IMR-90 (cell line): Measurements from ENCODE around the gene GOLGA8R. TPM values are rescaled to one million over a fixed set of nuclear protein-coding genes. Genes with fewer than 3 reads are reported as not detected.
"Not testable (repeated sequence)": the region's sequence is repeated elsewhere in the genome, so short reads cannot be mapped to it uniquely, and the experiment has no call there.

Experiments
- ATAC-seq: fragments of 200-7000 bp; cut with Tn5 transposase; 2 replicates; pipeline ENCODE4 v1.9.1; 2020; ENCODE audit warnings: low read depth, mild to moderate bottlenecking, moderate library complexity
- BruUV-seq: library from RNA; stranded (reverse); fragments of 400-500 nt; replicated peaks from 2 replicates; lab custom pipeline; 2021; lab: Mats Ljungman, UMichigan
- CTCF ChIA-PET: fragments of 300-600 bp; formaldehyde crosslinking; extraction: SDS; loops from one replicate; lab custom pipeline; 2021; ENCODE audit warnings: antibody characterized with exemption; lab: Yijun Ruan, JAX
- POLR2A ChIA-PET: fragments of 300-600 bp; sonication (Branson Sonifier 250); formaldehyde crosslinking; loops from one replicate; lab custom pipeline; 2022; ENCODE audit warnings: antibody characterized with exemption; ENCODE audit not compliant: unreplicated experiment; lab: Charles Lee
- DNase-seq: peaks from one replicate; pipeline ENCODE4 v3.0.0; 2013
- H2AFZ ChIP-seq: replicated peaks from 2 replicates; pipeline ENCODE3; 2013; ENCODE audit warnings: low read length, mild to moderate bottlenecking; ENCODE audit not compliant: poor library complexity
- H2AK5ac ChIP-seq: 2 replicates; pipeline ENCODE4 v1.6.1; 2013; ENCODE audit warnings: low read depth, low read length, inconsistent platforms
- H2AK9ac ChIP-seq: replicated peaks from 2 replicates; pipeline ENCODE3; 2013; ENCODE audit warnings: mild to moderate bottlenecking, low read depth, low read length, moderate library complexity; ENCODE audit not compliant: poor library complexity
- H2BK120ac ChIP-seq: 2 replicates; pipeline ENCODE4 v1.6.1; 2013; ENCODE audit warnings: low read depth, low read length, inconsistent platforms
- H2BK15ac ChIP-seq: 3 replicates; pipeline ENCODE4 v1.6.1; 2013; ENCODE audit warnings: low read depth, low read length, inconsistent platforms
- H2BK20ac ChIP-seq: 2 replicates; pipeline ENCODE4 v1.6.1; 2013; ENCODE audit warnings: low read depth, mild to moderate bottlenecking, inconsistent platforms, low read length, moderate library complexity
- H2BK5ac ChIP-seq: 2 replicates; pipeline ENCODE4 v1.6.1; 2013; ENCODE audit warnings: mild to moderate bottlenecking, low read depth, low read length, inconsistent platforms; ENCODE audit not compliant: poor library complexity, severe bottlenecking
- H3K14ac ChIP-seq: replicated peaks from 2 replicates; pipeline ENCODE4 v1.6.1; 2013; ENCODE audit warnings: low read depth, low read length, inconsistent platforms
- H3K18ac ChIP-seq: 2 replicates; pipeline ENCODE4 v1.6.1; 2013; ENCODE audit warnings: low read depth, low read length, control low read depth
- H3K23ac ChIP-seq: 2 replicates; pipeline ENCODE4 v1.6.1; 2013; ENCODE audit warnings: low read depth, low read length, inconsistent platforms
- H3K27ac ChIP-seq: 2 replicates; pipeline ENCODE4 v1.5.1; 2013; ENCODE audit warnings: mild to moderate bottlenecking, control low read depth, low read length; ENCODE audit not compliant: insufficient read depth
- H3K27me3 ChIP-seq: 2 replicates; pipeline ENCODE4 v1.6.1; 2013; ENCODE audit warnings: low read length; ENCODE audit not compliant: control insufficient read depth, insufficient read depth
- H3K36me3 ChIP-seq: 2 replicates; pipeline ENCODE4 v1.6.1; 2013; ENCODE audit warnings: low read length, mixed read lengths; ENCODE audit not compliant: control insufficient read depth, insufficient read depth
- H3K4ac ChIP-seq: 2 replicates; pipeline ENCODE4 v1.6.1; 2013; ENCODE audit warnings: low read depth, low read length, inconsistent platforms
- H3K4me1 ChIP-seq: 2 replicates; pipeline ENCODE4 v1.6.1; 2013; ENCODE audit warnings: low read length, mixed read lengths; ENCODE audit not compliant: control insufficient read depth, insufficient read depth
- H3K4me2 ChIP-seq: 2 replicates; pipeline ENCODE4 v1.6.1; 2013; ENCODE audit warnings: low read depth, mild to moderate bottlenecking, control low read depth, low read length, moderate library complexity
- H3K4me3 ChIP-seq: 2 replicates; pipeline ENCODE4 v1.5.1; 2013; ENCODE audit warnings: low read depth, mild to moderate bottlenecking, control low read depth, low read length, moderate library complexity; ENCODE audit not compliant: insufficient read depth
- H3K56ac ChIP-seq: 2 replicates; pipeline ENCODE4 v1.6.1; 2013; ENCODE audit warnings: low read length, inconsistent platforms; ENCODE audit not compliant: insufficient read depth; ENCODE audit errors: extremely low read depth
- H3K79me1 ChIP-seq, 2 experiments: 2 replicates each; pipeline ENCODE4 v1.6.1; 2013; ENCODE audit warnings: low read length in 2 of 2, inconsistent platforms in 1 of 2, low read depth in 1 of 2
- H3K9ac ChIP-seq: 2 replicates; pipeline ENCODE4 v1.6.1; 2013; ENCODE audit warnings: low read depth, low read length, control low read depth
- H3K9me1 ChIP-seq: 2 replicates; pipeline ENCODE4 v1.6.1; 2013; ENCODE audit warnings: low read length, inconsistent platforms; ENCODE audit not compliant: insufficient read depth
- H3K9me3 ChIP-seq: 2 replicates; pipeline ENCODE4 v1.6.1; 2013; ENCODE audit warnings: low read length; ENCODE audit not compliant: control insufficient read depth, insufficient read depth
- H4K20me1 ChIP-seq: 2 replicates; pipeline ENCODE4 v1.6.1; 2013; ENCODE audit warnings: low read length, inconsistent platforms; ENCODE audit not compliant: insufficient read depth
- H4K5ac ChIP-seq: 2 replicates; pipeline ENCODE4 v1.6.1; 2013; ENCODE audit warnings: mild to moderate bottlenecking, low read depth, low read length, control low read depth
- H4K8ac ChIP-seq, 2 experiments: 2 replicates each; pipeline ENCODE4 v1.6.1; 2013; ENCODE audit warnings: low read depth in 2 of 2, low read length in 2 of 2, control low read depth in 1 of 2, inconsistent platforms in 1 of 2
- H4K91ac ChIP-seq: 2 replicates; pipeline ENCODE4 v1.6.1; 2013; ENCODE audit warnings: low read depth, low read length, inconsistent platforms; ENCODE audit not compliant: insufficient read depth
- WGBS, 2 experiments: methylation state at CpG; one replicate each; pipeline versions ENCODE4 v1.1.5 to v1.1.7; 2013; ENCODE audit warnings: missing lambda C conversion rate in 2 of 2; ENCODE audit not compliant: insufficient read length in 1 of 2; ENCODE audit errors: extremely low coverage in 2 of 2; 5-methylcytosine and 5-hydroxymethylcytosine counted together
- dilution Hi-C: fragments of 300-500 bp; cut with HindIII; formaldehyde crosslinking; loops from one replicate; pipeline ENCODE4 v1.14.3; 2018; ENCODE audit warnings: low sequenced_read_pairs; ENCODE audit not compliant: unreplicated experiment
- in situ Hi-C: fragments of 300-500 bp; cut with MboI; formaldehyde crosslinking; loops from 3 replicates; pipeline ENCODE4 v1.14.3; 2019; ENCODE audit warnings: low sequenced_read_pairs, inconsistent platforms, mixed read lengths
- intact Hi-C: fragments of 100-400 bp; cut with micrococcal nuclease; formaldehyde crosslinking; loops from 2 replicates; pipeline ENCODE4 v1.10.0; 2022
- microRNA-seq, 2 experiments: library from miRNA; stranded (forward) in 1 of 2; unstranded in 1 of 2; fragments of 10-50 nt in 1 of 2; fragments of <30 nt in 1 of 2; gene quantifications in 1 of 2; microRNA quantifications in 1 of 2; one replicate each; pipeline versions ENCODE3 to v1.1.0; 2013 to 2020; ENCODE audit not compliant: insufficient read depth in 1 of 2, insufficient read length in 1 of 2, unreplicated experiment in 1 of 2
- polyA plus RNA-seq, 3 experiments: library from polyadenylated mRNA; depleted of rRNA; stranded (reverse); fragments of >200 nt; gene quantifications; 2 replicates each; pipeline ENCODE4 v1.2.3, GENCODE V29; 2012; ENCODE audit warnings: low replicate concordance in 1 of 3
- small RNA-seq, 5 experiments: library from RNA; depleted of rRNA; stranded (forward); fragments of <200 nt; gene quantifications; one replicate each; pipeline ENCODE3, GENCODE V24; 2012
- total RNA-seq: library from RNA; depleted of rRNA; stranded (reverse); fragments of >200 nt; gene quantifications from 2 replicates; pipeline ENCODE4 v1.2.3, GENCODE V29; 2012; rRNA removed

GOLGA8R gene
- total and polyA plus RNA-seq, 2 of the 4 experiments (the other 2 are of a cell fraction) = 0.72 to 1.4 TPM

DNA sequence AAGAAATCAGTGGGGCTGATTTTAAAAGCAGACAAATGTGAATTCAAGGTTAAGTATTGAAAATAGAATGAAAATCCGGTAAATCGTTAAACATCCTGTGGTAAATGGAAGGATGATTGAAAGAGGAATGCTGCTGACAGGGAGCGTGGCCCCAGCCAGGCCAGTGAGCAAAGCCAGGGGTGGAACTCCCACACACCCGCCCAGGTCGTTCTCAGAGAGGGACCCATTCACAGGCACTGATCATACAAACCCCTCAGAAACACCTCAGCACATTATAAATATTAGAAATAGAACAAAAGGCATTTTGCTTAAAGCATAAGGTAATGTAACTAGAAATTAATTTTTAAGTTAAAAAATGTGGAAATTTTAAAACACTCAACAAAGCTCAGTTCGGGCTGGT, 59.0 kb downstream of the GOLGA8R start:
- H2BK15ac ChIP-seq, H3K27me3 ChIP-seq, CTCF ChIA-PET, H3K4me3 ChIP-seq, H3K9ac ChIP-seq, H3K14ac ChIP-seq, BruUV-seq, ATAC-seq, H3K27ac ChIP-seq, H3K4ac ChIP-seq, H4K91ac ChIP-seq, H3K56ac ChIP-seq, H3K4me2 ChIP-seq, H4K5ac ChIP-seq, H3K9me3 ChIP-seq, dilution Hi-C loops, H4K20me1 ChIP-seq, H3K79me1 ChIP-seq, H2BK20ac ChIP-seq, DNase-seq, H4K8ac ChIP-seq, POLR2A ChIA-PET, H2BK120ac ChIP-seq, H3K36me3 ChIP-seq, H3K18ac ChIP-seq, H2AK9ac ChIP-seq, intact Hi-C loops, H2AFZ ChIP-seq, in situ Hi-C loops, H3K4me1 ChIP-seq, H3K9me1 ChIP-seq, H2BK5ac ChIP-seq, H2AK5ac ChIP-seq, H3K23ac ChIP-seq: not testable (repeated sequence)
- WGBS, 2 experiments = no CpG with 5 or more reads among the region's 6 CpGs

Small RNAs within 50 kb of the gene (microRNA-seq; reads per million reads assigned to microRNA genes)
- gene AC019322.2 (ENCODE audit: insufficient read depth, insufficient read length) = not detected
- gene RF00019 (ENCODE audit: insufficient read depth, insufficient read length) = not detected
- not detected for gene RF00096 (ENCODE audit: insufficient read depth, insufficient read length)
- not detected for gene RN7SL196P (ENCODE audit: insufficient read depth, insufficient read length)

Small RNAs within 50 kb of the gene (small RNA-seq; reads per million reads assigned to genes)
- gene AC019322.2 (0 reads per million in 5 experiments), gene RF00019 (0 reads per million in 5 experiments), gene RF00096 (0 to 0.15 (median 0) reads per million in 5 experiments), gene RN7SL196P (0 reads per million in 5 experiments)

Other genes with a start within 250 kb of the GOLGA8R start
- gene CHRFAM7A, start 20.7 kb downstream of the GOLGA8R start, total RNA-seq = 0.18 TPM in 1 of 2 replicates, not detected in the other
- gene CHRFAM7A, start 20.7 kb downstream of the GOLGA8R start, polyA plus RNA-seq (2012; rRNA removed) = not detected in 2 replicates
- 0.18 and 0.28 TPM in 2 replicates for gene GOLGA8Q, start 137.8 kb upstream of the GOLGA8R start, total RNA-seq
- 0.44 and 0.55 TPM in 2 replicates for gene GOLGA8Q, start 137.8 kb upstream of the GOLGA8R start, polyA plus RNA-seq (2012; rRNA removed)
- not detected in 2 replicates for gene GOLGA8H, start 189.8 kb upstream of the GOLGA8R start, total RNA-seq
- not detected in 2 replicates for gene GOLGA8H, start 189.8 kb upstream of the GOLGA8R start, polyA plus RNA-seq (2012; rRNA removed)